ENCODE measurements around the gene USP53. TPM values are rescaled to one million over a fixed set of nuclear protein-coding genes. Genes with fewer than 3 reads are reported as not detected.

USP53 gene
- total and polyA plus RNA-seq, 2 of the 13 experiments (the other 11 are each of a cell fraction or from before 2014, with no cell fraction given), result 5.3 to 8.1 TPM

GRCh38 chr4:119212964-119213606 lies 572 bp downstream of the USP53 start (continued):
- TF ChIP-seq, protein P1, sequence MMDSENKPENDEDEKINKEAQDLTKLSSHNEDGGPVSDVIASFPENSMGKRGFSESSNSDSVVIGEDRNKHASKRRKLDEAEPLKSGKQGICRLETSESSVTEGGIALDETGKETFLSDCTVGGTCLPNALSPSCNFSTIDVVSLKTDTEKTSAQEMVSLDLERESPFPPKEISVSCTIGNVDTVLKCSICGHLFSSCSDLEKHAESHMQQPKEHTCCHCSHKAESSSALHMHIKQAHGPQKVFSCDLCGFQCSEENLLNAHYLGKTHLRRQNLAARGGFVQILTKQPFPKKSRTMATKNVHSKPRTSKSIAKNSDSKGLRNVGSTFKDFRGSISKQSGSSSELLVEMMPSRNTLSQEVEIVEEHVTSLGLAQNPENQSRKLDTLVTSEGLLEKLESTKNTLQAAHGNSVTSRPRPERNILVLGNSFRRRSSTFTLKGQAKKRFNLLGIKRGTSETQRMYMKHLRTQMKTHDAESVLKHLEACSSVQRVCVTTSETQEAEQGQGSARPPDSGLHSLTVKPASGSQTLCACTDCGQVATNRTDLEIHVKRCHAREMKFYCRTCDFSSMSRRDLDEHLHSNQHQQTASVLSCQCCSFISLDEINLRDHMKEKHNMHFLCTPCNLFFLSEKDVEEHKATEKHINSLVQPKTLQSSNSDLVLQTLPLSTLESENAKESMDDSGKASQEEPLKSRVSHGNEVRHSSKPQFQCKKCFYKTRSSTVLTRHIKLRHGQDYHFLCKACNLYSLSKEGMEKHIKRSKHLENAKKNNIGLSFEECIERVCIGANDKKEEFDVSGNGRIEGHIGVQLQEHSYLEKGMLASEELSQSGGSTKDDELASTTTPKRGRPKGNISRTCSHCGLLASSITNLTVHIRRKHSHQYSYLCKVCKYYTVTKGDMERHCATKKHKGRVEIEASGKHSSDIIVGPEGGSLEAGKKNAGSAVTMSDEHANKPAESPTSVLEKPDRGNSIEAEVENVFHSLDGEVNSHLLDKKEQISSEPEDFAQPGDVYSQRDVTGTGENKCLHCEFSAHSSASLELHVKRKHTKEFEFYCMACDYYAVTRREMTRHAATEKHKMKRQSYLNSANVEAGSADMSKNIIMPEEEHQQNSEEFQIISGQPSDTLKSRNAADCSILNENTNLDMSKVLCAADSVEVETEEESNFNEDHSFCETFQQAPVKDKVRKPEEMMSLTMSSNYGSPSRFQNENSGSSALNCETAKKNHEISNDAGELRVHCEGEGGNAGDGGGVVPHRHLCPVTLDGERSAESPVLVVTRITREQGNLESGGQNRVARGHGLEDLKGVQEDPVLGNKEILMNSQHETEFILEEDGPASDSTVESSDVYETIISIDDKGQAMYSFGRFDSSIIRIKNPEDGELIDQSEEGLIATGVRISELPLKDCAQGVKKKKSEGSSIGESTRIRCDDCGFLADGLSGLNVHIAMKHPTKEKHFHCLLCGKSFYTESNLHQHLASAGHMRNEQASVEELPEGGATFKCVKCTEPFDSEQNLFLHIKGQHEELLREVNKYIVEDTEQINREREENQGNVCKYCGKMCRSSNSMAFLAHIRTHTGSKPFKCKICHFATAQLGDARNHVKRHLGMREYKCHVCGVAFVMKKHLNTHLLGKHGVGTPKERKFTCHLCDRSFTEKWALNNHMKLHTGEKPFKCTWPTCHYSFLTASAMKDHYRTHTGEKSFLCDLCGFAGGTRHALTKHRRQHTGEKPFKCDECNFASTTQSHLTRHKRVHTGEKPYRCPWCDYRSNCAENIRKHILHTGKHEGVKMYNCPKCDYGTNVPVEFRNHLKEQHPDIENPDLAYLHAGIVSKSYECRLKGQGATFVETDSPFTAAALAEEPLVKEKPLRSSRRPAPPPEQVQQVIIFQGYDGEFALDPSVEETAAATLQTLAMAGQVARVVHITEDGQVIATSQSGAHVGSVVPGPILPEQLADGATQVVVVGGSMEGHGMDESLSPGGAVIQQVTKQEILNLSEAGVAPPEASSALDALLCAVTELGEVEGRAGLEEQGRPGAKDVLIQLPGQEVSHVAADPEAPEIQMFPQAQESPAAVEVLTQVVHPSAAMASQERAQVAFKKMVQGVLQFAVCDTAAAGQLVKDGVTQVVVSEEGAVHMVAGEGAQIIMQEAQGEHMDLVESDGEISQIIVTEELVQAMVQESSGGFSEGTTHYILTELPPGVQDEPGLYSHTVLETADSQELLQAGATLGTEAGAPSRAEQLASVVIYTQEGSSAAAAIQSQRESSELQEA (CRISPR knock-in tag; IDR thresholded peaks at IDR 0.05; ENCODE audit: not compliant biosample characterization), result no peak
- TF ChIP-seq, protein P2, sequence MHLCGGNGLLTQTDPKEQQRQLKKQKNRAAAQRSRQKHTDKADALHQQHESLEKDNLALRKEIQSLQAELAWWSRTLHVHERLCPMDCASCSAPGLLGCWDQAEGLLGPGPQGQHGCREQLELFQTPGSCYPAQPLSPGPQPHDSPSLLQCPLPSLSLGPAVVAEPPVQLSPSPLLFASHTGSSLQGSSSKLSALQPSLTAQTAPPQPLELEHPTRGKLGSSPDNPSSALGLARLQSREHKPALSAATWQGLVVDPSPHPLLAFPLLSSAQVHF (CRISPR knock-in tag; IDR thresholded peaks at IDR 0.05), result no peak
- TF ChIP-seq ZNF451 (CRISPR knock-in tag; IDR thresholded peaks at IDR 0.05) (0 out of 2 replicates have a peak, but pooled peaks have one; percentile 13), RBM22 (optimal IDR thresholded peaks at IDR 0.05; ENCODE audit: low read length) (no peak), TEAD3 (CRISPR knock-in tag; optimal IDR thresholded peaks at IDR 0.05; ENCODE audit: borderline replicate concordance) (peak; percentile 3), ZNF629 (CRISPR knock-in tag; conservative IDR thresholded peaks at IDR 0.05) (no peak), NR2F6 (IDR thresholded peaks at IDR 0.05) (peak; percentile 46; the same call in 1 of the 2 replicates), NR2F6 (CRISPR knock-in tag; IDR thresholded peaks at IDR 0.05) (peak; percentile 45; the same call in 1 of the 2 replicates), ZNF597 (CRISPR knock-in tag; IDR thresholded peaks at IDR 0.05) (no peak), ZNF460 (CRISPR knock-in tag; IDR thresholded peaks at IDR 0.05; ENCODE audit: borderline replicate concordance) (no peak), ZNF17 (CRISPR knock-in tag; IDR thresholded peaks at IDR 0.05) (no peak), ZNF256 (CRISPR knock-in tag; conservative IDR thresholded peaks at IDR 0.05) (no peak), SMAD9 (CRISPR knock-in tag; IDR thresholded peaks at IDR 0.05) (0 out of 2 replicates have a peak, but pooled peaks have one; percentile 53), RORA (CRISPR knock-in tag; IDR thresholded peaks at IDR 0.05) (no peak), GPN1 (CRISPR knock-in tag; IDR thresholded peaks at IDR 0.05; ENCODE audit: borderline replicate concordance) (no peak)
- TF ChIP-seq, protein P3, sequence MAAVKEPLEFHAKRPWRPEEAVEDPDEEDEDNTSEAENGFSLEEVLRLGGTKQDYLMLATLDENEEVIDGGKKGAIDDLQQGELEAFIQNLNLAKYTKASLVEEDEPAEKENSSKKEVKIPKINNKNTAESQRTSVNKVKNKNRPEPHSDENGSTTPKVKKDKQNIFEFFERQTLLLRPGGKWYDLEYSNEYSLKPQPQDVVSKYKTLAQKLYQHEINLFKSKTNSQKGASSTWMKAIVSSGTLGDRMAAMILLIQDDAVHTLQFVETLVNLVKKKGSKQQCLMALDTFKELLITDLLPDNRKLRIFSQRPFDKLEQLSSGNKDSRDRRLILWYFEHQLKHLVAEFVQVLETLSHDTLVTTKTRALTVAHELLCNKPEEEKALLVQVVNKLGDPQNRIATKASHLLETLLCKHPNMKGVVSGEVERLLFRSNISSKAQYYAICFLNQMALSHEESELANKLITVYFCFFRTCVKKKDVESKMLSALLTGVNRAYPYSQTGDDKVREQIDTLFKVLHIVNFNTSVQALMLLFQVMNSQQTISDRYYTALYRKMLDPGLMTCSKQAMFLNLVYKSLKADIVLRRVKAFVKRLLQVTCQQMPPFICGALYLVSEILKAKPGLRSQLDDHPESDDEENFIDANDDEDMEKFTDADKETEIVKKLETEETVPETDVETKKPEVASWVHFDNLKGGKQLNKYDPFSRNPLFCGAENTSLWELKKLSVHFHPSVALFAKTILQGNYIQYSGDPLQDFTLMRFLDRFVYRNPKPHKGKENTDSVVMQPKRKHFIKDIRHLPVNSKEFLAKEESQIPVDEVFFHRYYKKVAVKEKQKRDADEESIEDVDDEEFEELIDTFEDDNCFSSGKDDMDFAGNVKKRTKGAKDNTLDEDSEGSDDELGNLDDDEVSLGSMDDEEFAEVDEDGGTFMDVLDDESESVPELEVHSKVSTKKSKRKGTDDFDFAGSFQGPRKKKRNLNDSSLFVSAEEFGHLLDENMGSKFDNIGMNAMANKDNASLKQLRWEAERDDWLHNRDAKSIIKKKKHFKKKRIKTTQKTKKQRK (IDR thresholded peaks at IDR 0.05; ENCODE audit: low read length), result no peak
